Loucy (cell line): ENCODE results near the gene USH1C.

Source experiments
- EZH2phosphoT487 ChIP-seq: fragments of 200-600 bp; IDR thresholded peaks from 2 replicates; pipeline ENCODE4 v1.6.1; 2018; ENCODE audit warnings: antibody characterized with exemption, mild to moderate bottlenecking, moderate library complexity, borderline replicate concordance
- TF ChIP-seq, protein P1 (sequence below): fragments of 200-600 bp; sonication (generic); conservative IDR thresholded peaks from 2 replicates; pipeline ENCODE4 v1.5.1; 2014; ENCODE audit warnings: mild to moderate bottlenecking, antibody characterized with exemption, low read length

DNA sequence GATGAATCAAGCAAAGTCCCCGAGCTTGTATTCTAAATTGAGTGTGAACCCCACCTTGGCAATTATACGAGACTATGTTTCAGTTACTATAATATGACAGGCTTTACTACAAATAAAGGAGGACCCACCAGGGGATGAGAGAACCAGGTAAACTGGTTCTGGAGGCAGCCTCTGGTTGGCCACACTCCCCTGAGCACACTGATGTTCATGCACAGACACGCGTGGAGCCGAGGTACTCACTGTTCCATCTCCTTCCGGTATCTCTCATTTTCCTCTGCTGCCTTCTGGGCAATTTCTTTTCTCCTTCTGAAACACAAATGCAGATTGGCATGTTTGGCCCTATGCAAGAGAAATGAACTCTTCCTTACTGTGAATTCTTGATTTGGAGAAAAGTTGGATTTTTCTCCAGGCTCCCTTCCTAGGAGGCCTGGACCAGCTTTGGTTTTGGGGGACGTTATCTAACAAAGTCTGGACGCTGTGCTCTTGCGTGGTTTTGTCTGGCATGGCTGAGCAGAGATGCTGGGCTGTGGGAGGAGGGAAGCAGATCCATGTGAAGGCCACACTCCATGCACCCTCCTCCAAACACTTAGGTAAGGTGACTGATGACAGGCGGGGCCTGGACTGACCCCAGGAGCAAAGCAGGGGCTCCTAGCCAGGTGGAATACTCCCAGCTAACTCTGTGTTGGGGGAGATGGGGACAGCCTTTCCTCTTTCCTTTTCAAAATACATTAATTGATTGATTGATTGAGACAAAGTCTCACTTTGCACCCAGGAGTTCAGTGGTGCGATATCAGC is 22.9 kb downstream of the USH1C start:
- no peak for TF ChIP-seq EZH2phosphoT487
- TF ChIP-seq, protein P1, sequence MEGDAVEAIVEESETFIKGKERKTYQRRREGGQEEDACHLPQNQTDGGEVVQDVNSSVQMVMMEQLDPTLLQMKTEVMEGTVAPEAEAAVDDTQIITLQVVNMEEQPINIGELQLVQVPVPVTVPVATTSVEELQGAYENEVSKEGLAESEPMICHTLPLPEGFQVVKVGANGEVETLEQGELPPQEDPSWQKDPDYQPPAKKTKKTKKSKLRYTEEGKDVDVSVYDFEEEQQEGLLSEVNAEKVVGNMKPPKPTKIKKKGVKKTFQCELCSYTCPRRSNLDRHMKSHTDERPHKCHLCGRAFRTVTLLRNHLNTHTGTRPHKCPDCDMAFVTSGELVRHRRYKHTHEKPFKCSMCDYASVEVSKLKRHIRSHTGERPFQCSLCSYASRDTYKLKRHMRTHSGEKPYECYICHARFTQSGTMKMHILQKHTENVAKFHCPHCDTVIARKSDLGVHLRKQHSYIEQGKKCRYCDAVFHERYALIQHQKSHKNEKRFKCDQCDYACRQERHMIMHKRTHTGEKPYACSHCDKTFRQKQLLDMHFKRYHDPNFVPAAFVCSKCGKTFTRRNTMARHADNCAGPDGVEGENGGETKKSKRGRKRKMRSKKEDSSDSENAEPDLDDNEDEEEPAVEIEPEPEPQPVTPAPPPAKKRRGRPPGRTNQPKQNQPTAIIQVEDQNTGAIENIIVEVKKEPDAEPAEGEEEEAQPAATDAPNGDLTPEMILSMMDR: no peak
